NCI-H146 (cell line): ENCODE results near the gene DTNB.

Source experiments
- DNase-seq: peaks from one replicate; lab custom pipeline; 2025; lab: John Stamatoyannopoulos, UW

Gene DTNB

DNA sequence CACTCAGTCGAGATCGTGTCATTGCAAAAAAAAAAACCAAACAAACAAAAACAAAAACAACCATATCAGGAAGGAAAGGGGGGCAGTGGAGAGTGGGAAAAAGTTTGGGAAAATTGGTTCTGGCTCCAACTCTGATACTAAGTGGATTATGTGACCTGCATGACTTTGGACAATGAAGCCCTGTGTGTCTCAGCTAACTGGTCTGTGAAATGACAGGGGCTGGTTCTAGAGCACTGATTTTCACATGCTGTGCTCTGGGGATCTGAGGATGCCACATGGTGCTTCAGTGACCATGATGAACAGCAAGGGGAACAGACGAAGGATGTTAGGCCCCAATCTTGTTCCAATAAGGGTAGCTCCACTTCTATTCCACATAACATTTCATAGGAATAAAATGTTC is 174.2 kb downstream of the DTNB start:
- no peak for DNase-seq

DNA sequence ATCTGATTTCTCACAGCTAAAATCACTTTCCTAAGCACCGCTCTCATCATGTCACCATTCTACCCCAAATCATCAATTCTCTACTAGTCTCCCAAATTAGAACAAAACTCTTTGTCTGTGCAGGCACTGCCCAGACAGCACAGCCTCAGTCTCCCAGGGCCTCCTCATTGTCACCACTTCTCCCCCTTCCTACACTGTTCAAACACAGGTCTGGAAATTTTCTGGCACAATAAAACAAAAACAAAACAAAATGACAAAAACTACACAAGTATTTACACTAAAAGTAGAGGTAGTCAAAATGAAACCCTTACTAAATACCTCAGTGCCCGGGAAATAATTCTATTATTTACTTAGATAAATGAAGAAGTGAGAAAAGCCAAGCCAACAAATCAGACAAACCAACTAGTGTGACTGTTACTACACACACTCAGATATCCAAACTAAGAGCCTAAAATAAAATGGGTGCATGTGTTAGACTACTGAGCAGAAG is 175.4 kb downstream of the DTNB start:
- no peak for DNase-seq

DNA sequence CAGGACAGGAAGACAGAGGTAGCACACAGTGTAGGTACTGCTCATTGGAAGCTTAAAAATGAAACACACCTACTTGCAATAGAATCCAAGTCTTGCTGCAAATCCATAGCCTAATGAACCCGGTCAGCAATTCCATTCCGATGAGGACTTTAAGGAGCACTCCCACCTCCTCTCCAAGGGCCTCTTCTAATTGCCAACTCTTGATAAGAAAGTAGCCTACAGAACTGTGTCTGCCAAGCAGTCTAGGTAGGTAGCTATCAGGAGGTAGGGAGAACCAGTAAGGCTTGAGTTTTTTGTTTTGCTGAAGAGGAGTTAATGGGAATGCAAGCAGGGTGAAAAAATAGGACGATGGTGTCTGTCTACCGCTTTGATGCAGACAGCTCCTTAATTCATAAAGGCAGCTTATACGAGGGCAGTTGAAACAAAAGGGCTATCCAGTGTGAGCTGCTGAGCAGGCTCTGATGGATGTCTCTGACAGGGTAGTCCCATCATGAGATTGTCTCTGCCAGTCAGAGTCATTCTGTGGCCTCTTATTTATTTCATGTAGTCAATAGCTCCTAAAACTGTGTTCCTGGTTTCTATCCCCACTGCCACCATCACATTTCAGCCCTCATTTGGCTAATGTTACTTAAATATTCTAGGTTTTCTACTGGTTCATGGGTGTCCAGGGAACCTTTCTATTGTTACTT is 176.0 kb downstream of the DTNB start:
- DNase-seq, result no peak

DNA sequence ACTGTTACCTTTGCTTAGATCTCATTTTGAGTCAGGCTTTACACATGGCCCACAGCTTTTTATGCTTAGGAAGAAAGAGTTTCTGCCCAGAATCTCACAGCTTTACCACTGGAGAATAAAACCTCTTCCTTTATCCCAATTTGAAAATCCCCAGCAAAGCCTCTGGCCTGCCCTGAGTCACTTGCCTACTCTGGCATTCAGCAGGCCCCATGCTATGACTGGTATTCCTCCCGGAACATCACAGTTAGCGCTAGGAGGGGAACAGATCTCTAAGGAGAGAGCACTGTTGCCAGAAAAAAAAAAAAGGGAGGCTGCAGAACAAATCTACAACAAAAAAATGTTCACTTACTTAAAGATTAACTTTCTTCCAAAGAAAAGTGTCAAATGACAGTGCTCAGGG is 178.8 kb downstream of the DTNB start:
- no peak for DNase-seq

DNA sequence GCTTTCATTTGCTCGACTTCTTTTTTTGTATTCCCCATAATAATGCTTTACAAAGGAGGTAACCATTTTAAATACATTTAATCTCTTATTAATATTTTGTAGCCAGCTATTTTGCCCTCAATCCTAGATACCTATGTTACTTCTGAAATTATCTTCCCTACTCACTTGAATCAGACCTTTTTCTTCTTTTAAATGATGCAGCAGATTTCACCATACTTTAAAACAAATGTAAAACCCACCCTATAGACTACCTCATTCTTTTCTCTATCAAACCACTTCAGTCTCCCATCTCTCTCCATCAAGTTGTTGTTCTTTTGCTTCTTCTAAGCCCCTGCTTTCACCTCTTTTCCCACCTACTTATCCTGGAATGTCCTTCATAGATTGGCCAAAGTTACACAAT is 180.2 kb downstream of the DTNB start:
- no peak for DNase-seq

DNA sequence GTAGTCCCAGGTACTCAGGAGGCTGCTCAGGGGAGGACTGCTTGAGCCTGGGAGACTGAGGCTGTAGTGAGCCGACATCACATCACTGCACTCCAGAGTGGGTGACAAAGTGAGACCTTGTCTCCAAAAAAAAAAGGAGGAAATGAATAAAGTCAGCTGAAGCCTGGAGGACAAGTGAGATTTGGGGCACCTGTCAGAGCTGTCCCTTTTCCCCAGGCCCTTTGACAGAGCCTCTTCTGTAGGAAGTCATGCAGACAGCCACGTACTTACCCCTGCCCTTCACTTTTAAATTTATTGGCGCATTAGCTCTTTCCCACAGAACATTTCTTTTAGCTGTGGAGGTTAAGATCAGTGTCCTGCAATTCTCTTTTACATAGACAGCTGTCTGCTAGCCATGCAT is 180.7 kb downstream of the DTNB start:
- no peak for DNase-seq

DNA sequence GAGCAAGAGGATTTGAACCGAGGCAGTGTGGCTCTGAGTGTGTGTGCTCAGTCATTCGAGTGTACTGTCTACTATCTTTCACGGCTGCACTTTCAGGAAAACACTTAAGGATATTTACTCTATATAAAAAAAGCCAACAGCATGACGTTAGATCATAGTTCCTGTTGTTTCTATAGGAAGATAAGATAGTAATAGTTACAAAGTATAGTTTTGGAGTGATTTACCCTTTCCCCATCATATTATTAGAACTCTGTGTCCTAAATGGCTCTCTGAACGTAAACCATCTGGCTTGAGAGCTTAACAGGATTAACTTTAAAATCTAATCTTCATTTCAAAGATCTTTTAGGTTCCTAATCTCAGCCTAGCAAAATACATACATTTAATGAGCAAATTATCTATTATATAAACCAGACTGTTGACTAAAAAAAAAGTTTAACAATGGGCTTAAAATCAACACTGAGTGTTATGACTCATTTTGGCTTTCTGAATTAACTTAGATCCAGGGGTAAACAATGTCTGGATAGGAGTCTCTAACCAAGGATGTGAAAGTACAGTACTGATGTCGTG is 181.3 kb downstream of the DTNB start:
- DNase-seq, result no peak

DNA sequence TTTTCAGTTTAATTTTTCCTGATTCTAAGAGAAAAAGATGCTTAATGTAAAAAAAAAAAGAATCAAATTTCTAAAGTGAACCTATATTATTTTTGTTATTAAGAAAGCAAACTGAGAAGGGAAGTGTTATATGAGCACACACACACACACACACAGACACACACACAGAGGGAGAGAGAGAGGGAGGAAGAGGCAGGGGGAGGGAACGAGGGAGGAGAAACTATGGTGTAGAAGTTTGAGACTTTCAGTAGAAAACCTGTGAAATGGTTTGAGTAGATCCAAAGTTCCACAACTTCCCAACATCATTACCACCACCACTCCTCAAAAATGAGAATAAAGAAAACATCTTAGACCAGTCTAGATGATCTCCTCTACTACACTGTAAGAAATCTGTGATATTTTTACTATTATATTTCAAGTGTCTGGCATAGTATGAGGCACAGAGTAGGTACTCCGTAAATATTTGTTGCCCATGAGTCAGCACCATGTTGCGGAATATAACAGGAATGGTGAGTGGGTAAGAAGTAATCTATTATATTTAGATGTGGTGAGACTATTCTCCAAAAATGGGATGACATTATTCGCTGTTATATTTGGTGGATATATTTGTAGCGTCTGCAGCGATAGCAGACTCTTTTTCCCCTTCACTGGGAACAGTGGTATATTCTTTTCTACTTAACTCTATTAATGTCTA is 182.2 kb downstream of the DTNB start:
- no peak for DNase-seq

DNA sequence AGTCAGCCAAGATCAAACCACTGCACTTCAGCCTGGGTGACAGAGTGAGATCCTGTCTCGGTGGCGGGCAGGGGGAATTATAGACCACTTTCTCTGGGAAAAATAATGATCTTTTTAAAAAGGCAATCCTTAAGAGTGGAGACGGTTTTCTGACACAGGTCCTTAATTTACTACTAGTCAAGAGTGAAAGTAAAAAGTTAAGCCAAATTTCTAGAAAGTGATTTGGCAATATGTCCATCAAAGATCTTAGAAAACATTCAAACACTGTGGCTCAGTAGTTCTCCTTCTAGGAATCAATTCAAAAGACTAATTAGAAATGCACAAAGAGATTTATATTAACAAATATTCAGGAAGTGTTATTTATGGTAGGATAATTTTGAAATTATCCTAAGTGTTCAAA is 183.2 kb downstream of the DTNB start:
- no peak for DNase-seq

DNA sequence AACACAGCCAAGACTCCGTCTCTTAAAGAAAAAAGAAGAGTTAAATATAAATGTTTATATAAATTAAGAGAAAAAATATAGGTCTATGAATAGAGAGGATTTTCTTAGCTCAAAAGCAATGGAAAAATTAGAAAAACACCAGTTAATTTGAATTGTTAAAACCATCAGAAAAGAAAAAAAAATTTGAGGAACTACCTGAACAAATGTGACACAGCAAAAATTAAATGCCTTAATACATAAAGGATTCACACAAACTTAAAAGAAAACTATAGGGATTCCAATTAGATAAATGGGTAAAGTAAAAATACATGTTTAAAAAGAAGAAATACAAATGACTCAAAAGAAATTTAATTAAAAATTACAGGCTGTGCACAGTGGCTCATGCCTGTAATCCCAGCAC is 183.7 kb downstream of the DTNB start:
- DNase-seq, result no peak

DNA sequence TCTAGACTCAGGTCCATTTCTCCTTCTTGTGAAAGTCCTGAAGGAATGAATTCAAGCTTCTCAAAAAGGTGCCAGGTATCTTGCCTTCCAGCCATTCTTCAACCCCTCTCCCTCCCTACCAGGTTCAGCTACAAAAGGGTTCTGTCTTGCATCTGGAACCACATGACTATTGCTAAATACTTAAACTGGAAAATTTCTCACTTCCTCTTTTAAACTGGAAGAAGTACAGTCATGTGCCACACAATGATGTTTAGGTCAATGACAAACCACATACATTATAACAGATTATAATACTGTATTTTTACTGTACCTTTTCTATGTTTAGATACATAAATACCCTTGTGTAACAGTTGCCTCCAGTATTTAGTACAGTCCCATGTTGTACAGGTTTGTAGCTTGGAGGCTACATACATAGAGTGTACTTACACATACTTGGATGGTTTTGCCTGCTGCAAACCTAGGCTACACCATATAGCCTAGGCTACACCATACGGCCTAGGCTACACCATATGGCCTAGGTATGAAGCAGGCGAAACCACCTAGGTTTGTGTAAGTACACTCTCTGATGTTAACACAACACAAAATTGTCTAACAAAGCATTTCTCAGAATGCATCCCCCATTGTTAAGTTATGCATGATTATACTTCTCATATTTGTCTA is 189.6 kb downstream of the DTNB start:
- DNase-seq, result no peak

DNA sequence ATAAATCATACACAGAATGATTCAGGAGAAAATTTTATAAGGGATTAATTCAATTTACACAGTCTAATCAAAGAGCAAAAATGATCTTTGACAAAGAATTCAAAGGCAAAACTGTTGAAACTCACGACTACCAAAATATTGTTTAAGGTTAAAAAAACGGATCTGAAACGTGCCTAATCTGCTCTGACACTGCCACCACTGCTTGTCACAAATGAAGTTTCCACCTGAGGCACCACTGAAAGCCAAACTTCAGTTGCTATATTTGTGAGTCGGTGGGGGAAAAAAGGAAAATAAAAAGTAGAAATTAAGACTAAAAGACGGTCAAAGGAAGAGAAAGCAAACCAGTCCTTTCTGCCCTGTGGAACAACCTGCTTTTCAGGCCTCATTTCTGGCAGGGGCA is 191.0 kb downstream of the DTNB start:
- no peak for DNase-seq

DNA sequence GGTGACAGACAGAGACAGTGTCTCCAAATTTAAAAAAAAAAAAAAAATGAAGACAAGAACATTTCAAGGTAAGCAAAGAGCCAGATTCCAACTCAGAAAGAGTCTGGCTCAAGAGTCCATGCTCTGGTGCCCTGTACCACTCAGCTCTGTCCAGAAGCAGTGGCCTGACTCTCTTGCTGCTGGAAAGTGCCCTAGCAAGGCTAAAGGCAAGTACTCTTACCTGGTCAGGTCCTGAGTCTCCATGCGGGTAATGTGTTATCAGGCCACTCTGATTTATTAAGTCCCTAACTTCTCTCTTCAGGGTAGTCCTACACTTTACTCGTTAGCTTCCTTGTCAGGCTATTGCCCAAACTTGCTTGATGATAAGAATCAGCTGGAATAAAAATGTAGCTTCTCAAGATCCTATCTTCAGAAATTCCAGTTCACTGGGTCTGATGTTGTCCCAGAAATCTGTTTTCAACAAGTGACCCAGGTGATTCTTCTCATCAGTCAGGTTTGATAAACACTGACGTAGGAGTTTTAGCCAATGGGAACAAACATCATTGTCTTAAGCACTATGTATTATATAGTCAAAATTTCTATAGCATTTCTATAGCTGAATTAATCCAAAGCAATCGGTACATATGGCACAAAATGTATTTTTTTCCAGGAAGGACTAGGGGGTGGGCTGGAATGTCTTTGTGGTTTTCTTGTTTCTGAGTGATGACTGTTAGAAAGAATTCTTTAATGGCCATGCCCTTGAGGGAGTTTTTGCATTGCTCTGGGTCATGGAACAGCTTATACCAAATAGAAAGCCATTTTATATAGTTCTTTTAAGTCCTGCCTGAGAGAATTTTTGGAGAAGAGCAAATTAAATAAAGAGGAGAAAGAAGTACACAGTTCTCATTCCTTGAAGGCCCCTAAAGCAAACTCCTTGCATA is 191.7 kb downstream of the DTNB start:
- no peak for DNase-seq

DNA sequence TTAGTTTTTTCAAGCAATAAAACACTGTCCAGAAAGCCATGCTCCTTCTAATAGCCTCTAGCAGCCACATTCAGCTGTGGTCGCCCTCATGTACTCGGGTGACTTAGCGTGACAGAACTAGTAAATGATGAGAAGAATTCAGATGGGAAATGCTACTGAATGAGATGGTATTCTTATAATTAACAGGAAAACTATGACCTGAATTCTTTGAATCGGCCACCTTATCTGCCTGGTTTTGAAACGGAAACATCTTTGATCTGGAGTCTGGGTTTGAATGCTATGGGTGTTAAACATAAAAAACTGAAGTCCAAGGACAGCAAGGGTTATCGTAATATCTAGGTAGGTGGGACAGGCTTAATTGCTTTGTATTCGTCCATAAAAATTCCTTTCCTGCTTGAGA is 192.8 kb downstream of the DTNB start:
- DNase-seq, result no peak

DNA sequence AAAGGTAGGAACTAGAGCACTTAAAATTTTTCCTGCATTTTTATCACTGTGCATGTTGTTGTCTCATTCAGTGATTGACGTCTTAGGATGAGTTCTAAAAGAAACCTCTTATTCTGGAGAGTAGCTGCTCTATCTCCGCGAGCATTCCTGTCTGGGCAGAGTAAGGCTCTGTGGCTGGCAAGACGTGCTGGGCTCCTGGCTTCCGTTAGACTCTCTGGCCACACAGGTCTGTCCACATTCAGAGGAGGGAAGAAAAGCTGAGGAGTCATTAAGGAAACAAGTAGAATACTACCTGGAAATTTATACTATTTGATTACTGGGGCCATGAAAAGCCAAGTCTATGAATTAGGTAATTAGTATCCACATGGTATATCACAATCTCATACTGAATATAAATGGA is 193.6 kb downstream of the DTNB start:
- DNase-seq, result no peak

DNA sequence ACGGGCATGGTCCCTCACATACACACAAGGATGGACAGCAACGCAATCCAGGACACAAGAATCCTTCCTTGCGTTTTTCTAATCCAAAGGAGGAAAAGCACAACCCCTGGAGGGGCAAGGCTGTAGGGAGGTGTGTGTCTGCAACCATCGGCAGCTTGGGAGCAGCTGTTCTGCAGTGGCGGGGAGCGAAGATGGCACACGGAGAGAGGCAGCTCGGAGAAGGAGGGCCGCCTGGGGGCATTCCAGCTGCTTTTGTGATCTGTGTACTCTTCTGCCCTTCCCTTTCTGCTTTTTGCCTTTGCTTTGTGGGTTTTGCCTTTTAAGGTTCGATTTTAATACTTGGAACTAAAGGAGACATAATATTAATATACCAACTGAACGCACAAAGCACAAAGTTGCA is 194.6 kb downstream of the DTNB start:
- no peak for DNase-seq

DNA sequence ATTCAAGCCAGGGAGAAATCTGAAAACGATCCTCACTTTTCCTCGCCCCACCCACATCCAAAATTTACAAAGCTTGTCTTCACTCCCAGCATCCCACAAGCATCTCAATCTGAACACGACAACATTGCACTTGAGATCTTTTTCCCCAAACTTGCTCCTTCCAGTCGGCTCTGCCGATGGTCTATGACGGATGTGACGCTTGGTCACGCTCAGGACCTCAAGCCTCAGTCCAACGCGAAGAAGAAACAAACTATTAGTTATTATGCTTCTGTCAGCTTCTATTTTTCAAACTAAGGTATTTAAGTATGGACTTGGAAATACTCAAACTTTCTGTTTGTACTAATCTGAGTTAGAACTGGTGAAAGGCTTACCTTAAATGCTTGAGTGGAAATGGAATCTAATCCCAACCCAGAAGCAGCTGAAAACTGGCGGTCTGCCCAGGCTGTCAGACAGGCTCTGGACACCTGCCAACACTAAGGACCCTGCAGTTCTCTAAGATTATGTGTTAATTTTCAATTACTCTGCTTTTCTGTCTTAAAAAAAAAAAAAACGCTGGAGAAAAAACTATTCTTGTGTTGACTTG is 199.5 kb downstream of the DTNB start:
- peak; percentile 15 for DNase-seq

DNA sequence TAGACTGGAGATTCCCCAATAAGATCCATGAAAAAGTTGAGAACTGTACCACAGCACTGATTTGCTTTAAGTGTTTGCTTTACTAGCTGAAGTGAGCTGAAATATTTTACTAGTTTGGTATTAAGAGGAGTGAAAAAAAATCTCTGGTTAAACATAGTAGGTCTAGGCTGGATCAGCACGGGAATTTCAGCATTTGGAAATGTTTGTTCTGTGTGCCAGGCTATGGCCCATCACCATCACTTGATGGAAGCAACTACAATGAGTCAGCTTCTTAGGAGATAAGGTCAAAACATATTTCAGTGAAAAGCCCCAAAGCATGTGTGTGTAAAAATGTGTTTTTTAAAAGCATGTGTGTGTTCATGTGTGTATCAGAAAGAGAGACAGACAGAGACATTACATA is 200.2 kb downstream of the DTNB start:
- DNase-seq, result no peak

DNA sequence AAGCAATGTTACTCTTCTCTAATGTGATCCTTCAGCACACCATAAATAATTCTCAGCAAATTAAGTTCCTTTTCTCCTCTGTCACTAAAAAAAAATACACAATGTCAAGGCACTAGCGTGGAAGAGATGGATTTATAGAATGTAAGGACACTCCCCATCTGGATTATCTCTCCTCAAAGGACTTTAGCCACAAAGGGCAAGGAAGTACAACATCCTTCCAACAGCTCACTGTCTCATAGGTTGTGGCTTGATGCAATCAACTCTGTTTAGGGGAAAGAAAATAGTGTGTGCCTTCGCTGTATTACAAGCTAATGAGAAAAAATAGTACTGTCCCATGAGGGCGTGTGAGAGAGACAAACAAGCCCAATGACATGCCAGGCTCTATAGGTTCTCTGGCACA is 202.6 kb downstream of the DTNB start:
- no peak for DNase-seq

DNA sequence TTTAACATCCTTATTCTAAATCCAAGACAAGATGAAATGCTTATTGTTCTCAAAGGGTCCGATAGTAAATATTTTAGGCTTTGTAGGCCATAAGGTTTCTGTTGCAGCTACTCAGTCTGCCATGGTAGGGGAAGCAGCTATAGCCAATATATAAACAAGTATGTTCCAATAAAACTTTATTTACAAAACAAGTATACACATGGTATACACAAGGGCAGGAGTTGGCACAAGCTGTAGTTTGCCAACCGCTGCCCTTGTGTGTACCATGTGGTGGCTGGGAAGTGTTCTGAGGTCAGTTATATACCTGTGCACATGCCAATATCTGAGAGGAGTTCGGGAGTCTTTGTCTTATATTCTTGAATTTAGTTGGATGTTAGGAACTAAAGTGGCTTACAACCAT is 205.6 kb downstream of the DTNB start:
- DNase-seq, result no peak

DNA sequence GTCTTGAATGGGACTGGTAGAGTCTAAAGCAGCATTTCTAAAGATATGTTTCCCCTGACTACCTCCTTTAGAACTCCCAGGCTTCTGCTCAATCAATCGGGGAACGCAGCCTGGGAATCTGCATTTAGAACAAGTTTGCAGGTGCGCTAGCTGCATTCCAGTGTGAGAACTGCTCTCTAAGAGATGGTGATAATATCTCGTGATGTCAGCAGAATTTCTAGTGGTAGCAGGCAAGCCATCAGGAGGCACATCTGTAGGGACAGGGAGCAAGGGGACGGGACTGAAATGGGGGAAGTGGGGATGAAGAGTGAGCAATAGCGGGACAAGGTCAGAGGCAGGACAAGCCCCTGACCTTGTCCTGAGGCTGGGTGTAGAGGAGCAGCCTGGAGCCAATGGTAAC is 211.4 kb downstream of the DTNB start:
- no peak for DNase-seq
